GM21528 (cell line): ENCODE data around the gene BOD1L2.

Experiments used
- ATAC-seq: cut with Tn5 transposase; IDR thresholded peaks from one replicate; pipeline ENCODE4 v1.9.1; 2021; ENCODE audit warnings: mild to moderate bottlenecking, moderate library complexity; ENCODE audit not compliant: unreplicated experiment, low FRiP score

BOD1L2 gene

GRCh38 chr18:57149531-57149930 is 2.6 kb downstream of the BOD1L2 start:
- ATAC-seq, result no peak

- no peak for ATAC-seq
Observed at GRCh38 chr18:57150081-57150480, 3.2 kb downstream of the BOD1L2 start.

GRCh38 chr18:57150828-57151227 is 3.9 kb downstream of the BOD1L2 start:
- ATAC-seq, result no peak

- ATAC-seq, result no peak
Observed at GRCh38 chr18:57154191-57154830, 7.4 kb downstream of the BOD1L2 start.

GRCh38 chr18:57164401-57164800 is 17.5 kb downstream of the BOD1L2 start:
- ATAC-seq, result no peak

- ATAC-seq, result no peak
Observed at GRCh38 chr18:57167617-57168308, 20.9 kb downstream of the BOD1L2 start.

- no peak for ATAC-seq
Observed at GRCh38 chr18:57171026-57171425, 24.1 kb downstream of the BOD1L2 start.

- ATAC-seq, result no peak
Observed at GRCh38 chr18:57175532-57175931, 28.6 kb downstream of the BOD1L2 start.

- ATAC-seq, result no peak
Observed at GRCh38 chr18:57185434-57185833, 38.5 kb downstream of the BOD1L2 start.

- no peak for ATAC-seq
Observed at GRCh38 chr18:57188851-57189557, 42.1 kb downstream of the BOD1L2 start.

- ATAC-seq, result no peak
Observed at GRCh38 chr18:57190026-57190425, 43.1 kb downstream of the BOD1L2 start.

- ATAC-seq, result no peak
Observed at GRCh38 chr18:57194070-57194469, 47.2 kb downstream of the BOD1L2 start.

- no peak for ATAC-seq
Observed at GRCh38 chr18:57194622-57195021, 47.7 kb downstream of the BOD1L2 start.

GRCh38 chr18:57195341-57195740 is 48.5 kb downstream of the BOD1L2 start:
- ATAC-seq, result no peak

GRCh38 chr18:57197261-57197660 is 50.4 kb downstream of the BOD1L2 start:
- ATAC-seq, result no peak

GRCh38 chr18:57198073-57198472 is 51.2 kb downstream of the BOD1L2 start:
- no peak for ATAC-seq
